ENCODE data around the gene NPAS2.

The NPAS2 gene

DNA sequence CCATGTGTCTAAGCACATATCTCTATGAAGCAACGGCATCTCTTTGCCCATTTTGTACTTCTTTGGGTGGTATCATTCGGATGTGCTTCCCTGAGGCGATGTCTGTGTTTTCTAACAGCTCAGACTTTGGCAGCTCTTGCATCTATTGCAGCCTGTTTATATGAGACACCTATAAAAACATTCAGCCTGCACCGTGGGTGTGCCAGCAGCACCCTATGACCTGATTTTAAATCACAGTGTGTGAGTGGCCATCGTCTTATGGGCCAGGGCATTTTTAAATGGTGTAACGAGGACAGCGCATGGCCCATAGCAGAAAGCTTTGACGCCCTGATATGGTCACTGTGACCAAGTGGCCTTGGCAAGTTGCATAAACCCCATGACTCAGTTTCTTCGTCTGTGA is 12.9 kb downstream of the NPAS2 start:
- Histone ChIP-seq H3K4me3 (ENCODE audit: low read length in 2 of 2) (no peak overlapping the region), H3K4me1 (ENCODE audit: control insufficient read depth in 2 of 2, insufficient read depth in 2 of 2, low read length in 2 of 2) (peaks cover 13 to 22% of the 10 kb centered on the region in 2 donors), H3K9ac (ENCODE audit: low read depth in 1 of 2, low read length in 2 of 2) (peak overlapping the region in 1 of 2 donors; percentile 15), H3K36me3 (ENCODE audit: control insufficient read depth in 2 of 2, insufficient read depth in 2 of 2, low read length in 2 of 2) (no peaks in the 10 kb centered on the region), H3K9me3 (ENCODE audit: control insufficient read depth in 2 of 2, low read length in 2 of 2) (no peaks in the 10 kb centered on the region), H3K27ac (ENCODE audit: low read depth in 2 of 2, low read length in 2 of 2) (peak overlapping the region in 1 of 2 donors; percentile 18), H3K27me3 (ENCODE audit: control insufficient read depth in 2 of 2, insufficient read depth in 2 of 2, low read length in 2 of 2) (no peaks in the 10 kb centered on the region)

DNA sequence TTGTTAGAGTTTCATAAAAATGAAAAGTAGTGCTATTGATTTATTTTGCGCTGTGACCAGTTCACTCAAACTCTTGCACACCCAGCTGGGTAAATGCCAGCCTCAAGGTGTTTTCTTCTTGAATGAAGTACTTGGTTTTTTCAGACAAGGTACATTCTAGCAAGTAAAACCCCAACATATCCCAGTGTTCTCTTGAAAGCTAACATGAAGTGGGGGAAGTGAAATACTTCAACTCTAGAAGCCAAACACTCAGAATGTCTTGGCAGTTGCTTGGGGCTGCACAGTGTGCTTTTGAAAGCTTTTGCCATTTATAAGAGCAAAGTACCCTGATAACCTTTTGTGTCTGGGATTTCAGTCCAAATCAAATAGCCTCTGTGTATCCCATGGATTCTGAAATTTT is 13.4 kb downstream of the NPAS2 start:
- peaks cover 13 to 22% of the 10 kb centered on the region in 2 donors for H3K4me1 ChIP-seq (ENCODE audit: control insufficient read depth in 2 of 2, insufficient read depth in 2 of 2, low read length in 2 of 2)
- no peak overlapping the region for H3K4me3 ChIP-seq (ENCODE audit: low read length in 2 of 2)
- H3K27me3 ChIP-seq (ENCODE audit: control insufficient read depth in 2 of 2, insufficient read depth in 2 of 2, low read length in 2 of 2): no peaks in the 10 kb centered on the region
- H3K27ac ChIP-seq (ENCODE audit: low read depth in 2 of 2, low read length in 2 of 2): no peak overlapping the region
- no peaks in the 10 kb centered on the region for H3K36me3 ChIP-seq (ENCODE audit: control insufficient read depth in 2 of 2, insufficient read depth in 2 of 2, low read length in 2 of 2)
- no peak overlapping the region for H3K9ac ChIP-seq (ENCODE audit: low read depth in 1 of 2, low read length in 2 of 2)
- H3K9me3 ChIP-seq (ENCODE audit: control insufficient read depth in 2 of 2, low read length in 2 of 2): no peaks in the 10 kb centered on the region

DNA sequence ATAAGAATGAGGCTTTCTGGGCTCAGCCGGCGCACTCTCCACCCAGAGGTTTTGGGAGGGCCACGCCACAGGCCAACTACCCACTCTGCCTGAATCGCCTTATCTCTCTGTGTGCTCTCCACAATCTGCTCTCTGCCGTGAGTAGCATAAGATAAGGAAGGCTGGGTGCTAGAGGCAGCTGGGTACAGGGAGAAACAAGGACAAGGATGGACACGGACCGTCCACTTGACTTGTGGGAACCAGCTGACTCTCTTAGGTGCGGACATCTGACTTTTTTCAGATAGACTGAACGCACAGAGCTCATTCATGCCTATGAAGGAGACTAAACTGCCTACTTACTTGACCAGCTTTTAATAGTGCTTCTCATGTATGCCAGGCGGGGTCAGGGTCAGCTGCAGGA is 14.3 kb downstream of the NPAS2 start:
- H3K27ac ChIP-seq (ENCODE audit: low read depth in 2 of 2, low read length in 2 of 2): no peak overlapping the region

DNA sequence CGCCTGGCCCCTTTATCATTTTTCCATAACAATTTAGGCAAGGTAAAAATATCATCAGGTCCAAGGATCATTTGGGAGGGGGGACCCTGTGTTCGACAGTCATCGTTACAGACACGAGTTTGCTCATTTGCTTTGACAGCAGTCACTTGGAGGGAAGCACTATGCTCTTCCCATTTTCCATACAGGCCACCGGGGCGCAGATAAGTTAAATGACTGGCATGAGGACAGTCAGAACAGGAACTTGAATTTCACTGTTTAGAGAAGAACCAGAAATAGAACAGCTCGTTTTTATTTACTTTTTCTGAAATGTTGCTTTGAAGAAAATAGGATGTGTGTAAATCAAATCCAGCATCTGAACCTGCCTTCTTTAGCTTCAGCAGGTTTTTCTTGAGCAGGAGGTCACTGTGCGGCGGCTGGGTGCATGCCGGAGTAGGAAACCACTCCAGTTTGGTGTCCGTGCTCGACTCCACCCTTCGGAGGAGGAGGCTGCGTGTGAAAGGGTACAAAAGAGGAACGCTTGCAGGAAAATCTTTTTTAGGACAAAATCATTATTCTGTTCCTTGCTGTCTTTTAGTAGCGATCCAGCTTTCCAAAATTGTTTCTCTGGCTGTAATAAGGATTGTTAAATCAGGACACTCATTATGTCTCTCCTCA is 15.2 kb downstream of the NPAS2 start:
- H3K9ac ChIP-seq (ENCODE audit: low read depth in 1 of 2, low read length in 2 of 2): no peak overlapping the region
- no peaks in the 10 kb centered on the region for H3K27me3 ChIP-seq (ENCODE audit: control insufficient read depth in 2 of 2, insufficient read depth in 2 of 2, low read length in 2 of 2)
- H3K4me3 ChIP-seq (ENCODE audit: low read length in 2 of 2): no peak overlapping the region
- no peaks in the 10 kb centered on the region for H3K36me3 ChIP-seq (ENCODE audit: control insufficient read depth in 2 of 2, insufficient read depth in 2 of 2, low read length in 2 of 2)
- no peak overlapping the region for H3K27ac ChIP-seq (ENCODE audit: low read depth in 2 of 2, low read length in 2 of 2)
- no peaks in the 10 kb centered on the region for H3K9me3 ChIP-seq (ENCODE audit: control insufficient read depth in 2 of 2, low read length in 2 of 2)
- H3K4me1 ChIP-seq (ENCODE audit: control insufficient read depth in 2 of 2, insufficient read depth in 2 of 2, low read length in 2 of 2): peaks cover 13 to 22% of the 10 kb centered on the region in 2 donors

More for the DNA sequence above, 14.3 kb downstream of the NPAS2 start:
- Histone ChIP-seq H3K27me3 (ENCODE audit: control insufficient read depth in 2 of 2, insufficient read depth in 2 of 2, low read length in 2 of 2) (no peaks in the 10 kb centered on the region), H3K4me1 (ENCODE audit: control insufficient read depth in 2 of 2, insufficient read depth in 2 of 2, low read length in 2 of 2) (peaks cover 13 to 22% of the 10 kb centered on the region in 2 donors), H3K36me3 (ENCODE audit: control insufficient read depth in 2 of 2, insufficient read depth in 2 of 2, low read length in 2 of 2) (no peaks in the 10 kb centered on the region), H3K4me3 (ENCODE audit: low read length in 2 of 2) (no peak overlapping the region), H3K9ac (ENCODE audit: low read depth in 1 of 2, low read length in 2 of 2) (no peak overlapping the region), H3K9me3 (ENCODE audit: control insufficient read depth in 2 of 2, low read length in 2 of 2) (no peaks in the 10 kb centered on the region)

DNA sequence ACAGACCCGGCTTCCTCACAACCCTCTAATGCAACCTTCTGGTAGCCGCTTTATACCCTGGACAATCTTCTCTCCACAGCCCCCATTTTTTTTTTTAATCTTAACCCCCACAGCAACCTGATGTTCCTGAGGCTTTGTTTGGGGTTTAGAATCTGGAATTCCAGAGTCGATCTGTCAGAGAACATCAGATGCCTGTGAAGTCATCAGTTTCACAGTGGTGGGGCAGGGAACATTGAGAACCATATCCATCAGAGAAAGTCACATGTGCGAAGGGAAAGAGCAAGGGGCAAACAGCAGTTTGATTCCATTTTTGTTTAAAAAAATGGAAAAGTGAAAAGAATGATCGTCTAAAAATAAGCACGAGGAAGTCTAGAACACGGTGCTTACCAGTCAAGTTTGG is 20.6 kb downstream of the NPAS2 start:
- no peaks in the 10 kb centered on the region for H3K36me3 ChIP-seq (ENCODE audit: control insufficient read depth in 2 of 2, insufficient read depth in 2 of 2, low read length in 2 of 2)
- peaks cover 5 to 7% of the 10 kb centered on the region in 2 donors for H3K4me1 ChIP-seq (ENCODE audit: control insufficient read depth in 2 of 2, insufficient read depth in 2 of 2, low read length in 2 of 2)
- H3K4me3 ChIP-seq (ENCODE audit: low read length in 2 of 2): no peak overlapping the region
- H3K9me3 ChIP-seq (ENCODE audit: control insufficient read depth in 2 of 2, low read length in 2 of 2): no peaks in the 10 kb centered on the region
- no peak overlapping the region for H3K9ac ChIP-seq (ENCODE audit: low read depth in 1 of 2, low read length in 2 of 2)
- no peaks in the 10 kb centered on the region for H3K27me3 ChIP-seq (ENCODE audit: control insufficient read depth in 2 of 2, insufficient read depth in 2 of 2, low read length in 2 of 2)
- H3K27ac ChIP-seq (ENCODE audit: low read depth in 2 of 2, low read length in 2 of 2): no peak overlapping the region

DNA sequence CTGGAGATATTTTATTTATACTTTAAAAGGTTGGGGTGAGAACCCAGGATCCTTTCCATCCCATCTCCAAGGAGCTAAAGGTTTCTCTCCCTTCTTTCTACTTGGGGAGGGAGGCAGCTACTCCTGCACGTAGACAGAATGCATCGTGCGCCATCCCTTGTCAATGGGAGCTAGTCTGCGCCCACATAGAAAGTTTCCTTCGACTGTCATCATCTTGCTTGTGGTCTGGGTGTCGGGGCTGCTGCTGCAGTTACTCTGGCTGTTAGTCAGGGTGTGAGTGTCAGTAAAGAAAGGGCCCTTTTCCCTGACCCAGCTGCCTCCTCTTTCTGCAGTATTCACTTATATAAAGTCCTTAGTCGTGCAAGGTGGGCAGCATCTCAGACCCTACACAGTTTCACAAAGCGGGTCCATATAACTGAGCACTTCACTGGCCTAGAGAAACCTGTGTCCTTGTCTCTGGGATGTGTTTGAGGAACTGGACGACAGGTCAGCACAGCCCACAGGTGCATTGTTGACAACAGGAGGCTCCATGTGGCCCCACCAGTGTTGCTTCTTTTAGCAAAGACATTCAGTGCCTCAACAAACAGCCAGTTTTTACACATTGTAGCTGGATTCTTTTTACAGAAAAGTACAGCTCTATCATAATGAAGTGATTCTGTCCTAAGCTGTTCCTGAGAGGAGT is 22.4 kb downstream of the NPAS2 start:
- Histone ChIP-seq H3K9ac (ENCODE audit: low read depth in 1 of 2, low read length in 2 of 2) (no peak overlapping the region), H3K27ac (ENCODE audit: low read depth in 2 of 2, low read length in 2 of 2) (no peak overlapping the region), H3K4me1 (ENCODE audit: control insufficient read depth in 2 of 2, insufficient read depth in 2 of 2, low read length in 2 of 2) (peaks cover 5 to 7% of the 10 kb centered on the region in 2 donors), H3K4me3 (ENCODE audit: low read length in 2 of 2) (no peak overlapping the region), H3K36me3 (ENCODE audit: control insufficient read depth in 2 of 2, insufficient read depth in 2 of 2, low read length in 2 of 2) (no peaks in the 10 kb centered on the region), H3K9me3 (ENCODE audit: control insufficient read depth in 2 of 2, low read length in 2 of 2) (no peaks in the 10 kb centered on the region), H3K27me3 (ENCODE audit: control insufficient read depth in 2 of 2, insufficient read depth in 2 of 2, low read length in 2 of 2) (no peaks in the 10 kb centered on the region)

DNA sequence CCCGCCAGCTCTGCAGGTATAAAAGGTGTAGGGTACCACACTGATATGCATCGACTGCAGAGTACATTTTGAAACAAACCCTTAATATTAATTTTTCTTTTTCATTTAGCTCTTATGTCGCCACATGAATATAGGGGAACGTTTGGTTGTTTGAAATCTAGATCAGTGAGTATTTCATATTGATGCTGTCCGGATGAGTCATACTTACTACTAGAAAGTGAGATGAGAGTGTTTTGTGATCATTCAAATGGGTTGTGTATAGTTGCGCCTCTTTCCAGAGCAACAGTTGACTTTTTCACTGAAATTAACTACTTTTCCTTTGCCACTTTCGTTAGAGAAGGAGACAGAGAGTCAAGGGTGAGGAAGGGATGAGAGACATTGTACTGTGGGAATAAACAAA is 24.6 kb downstream of the NPAS2 start:
- peaks cover 3 to 7% of the 10 kb centered on the region in 2 donors for H3K4me1 ChIP-seq (ENCODE audit: control insufficient read depth in 2 of 2, insufficient read depth in 2 of 2, low read length in 2 of 2)
- no peaks in the 10 kb centered on the region for H3K36me3 ChIP-seq (ENCODE audit: control insufficient read depth in 2 of 2, insufficient read depth in 2 of 2, low read length in 2 of 2)
- H3K9me3 ChIP-seq (ENCODE audit: control insufficient read depth in 2 of 2, low read length in 2 of 2): no peaks in the 10 kb centered on the region
- no peaks in the 10 kb centered on the region for H3K27me3 ChIP-seq (ENCODE audit: control insufficient read depth in 2 of 2, insufficient read depth in 2 of 2, low read length in 2 of 2)
- no peak overlapping the region for H3K4me3 ChIP-seq (ENCODE audit: low read length in 2 of 2)
- H3K27ac ChIP-seq (ENCODE audit: low read depth in 2 of 2, low read length in 2 of 2): no peak overlapping the region
- no peak overlapping the region for H3K9ac ChIP-seq (ENCODE audit: low read depth in 1 of 2, low read length in 2 of 2)

DNA sequence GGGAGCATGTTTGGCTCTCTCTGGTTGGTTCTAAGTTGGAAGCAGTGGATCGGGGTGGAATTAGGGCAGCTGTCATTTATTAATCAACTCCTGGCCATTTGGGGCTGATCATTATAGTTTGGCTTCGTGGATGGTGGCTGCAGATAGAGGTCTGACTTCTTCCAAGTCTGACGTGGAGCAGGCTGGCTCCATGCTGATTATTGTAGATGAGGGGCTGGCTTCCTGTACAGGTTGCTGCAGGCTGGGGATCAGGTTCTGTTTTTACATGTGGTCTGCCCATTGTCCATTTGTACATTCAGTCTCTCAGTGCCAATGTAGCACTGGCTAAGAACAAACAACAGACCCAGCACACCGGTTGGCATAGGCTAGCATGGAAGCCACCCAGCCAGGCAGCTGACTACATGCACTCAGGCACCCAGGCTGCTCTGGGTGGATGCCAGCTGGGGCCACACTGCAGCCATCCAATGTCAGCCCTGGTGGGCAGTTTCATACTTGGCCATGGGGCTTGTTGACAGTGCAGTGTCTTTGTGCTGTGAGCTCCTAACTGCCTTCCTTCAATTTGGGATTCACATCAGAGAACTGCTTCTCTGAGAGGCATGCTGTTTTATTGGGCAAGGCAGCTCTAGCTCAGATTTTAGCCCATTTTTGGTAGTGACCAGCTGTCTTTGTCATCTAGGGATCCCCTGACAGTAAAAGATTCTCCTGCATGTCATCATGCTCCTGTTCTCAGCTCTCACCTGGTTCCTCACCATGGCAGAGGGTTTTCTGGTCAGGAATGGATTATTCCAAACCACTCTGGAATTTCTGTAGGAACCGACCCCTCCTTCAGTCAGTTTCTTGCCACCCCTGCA is 25.4 kb downstream of the NPAS2 start:
- Histone ChIP-seq H3K27ac (ENCODE audit: low read depth in 2 of 2, low read length in 2 of 2) (no peak overlapping the region), H3K4me1 (ENCODE audit: control insufficient read depth in 2 of 2, insufficient read depth in 2 of 2, low read length in 2 of 2) (peaks cover 3 to 7% of the 10 kb centered on the region in 2 donors), H3K4me3 (ENCODE audit: low read length in 2 of 2) (no peak overlapping the region), H3K36me3 (ENCODE audit: control insufficient read depth in 2 of 2, insufficient read depth in 2 of 2, low read length in 2 of 2) (no peaks in the 10 kb centered on the region), H3K9me3 (ENCODE audit: control insufficient read depth in 2 of 2, low read length in 2 of 2) (no peaks in the 10 kb centered on the region), H3K27me3 (ENCODE audit: control insufficient read depth in 2 of 2, insufficient read depth in 2 of 2, low read length in 2 of 2) (no peaks in the 10 kb centered on the region), H3K9ac (ENCODE audit: low read depth in 1 of 2, low read length in 2 of 2) (no peak overlapping the region)

DNA sequence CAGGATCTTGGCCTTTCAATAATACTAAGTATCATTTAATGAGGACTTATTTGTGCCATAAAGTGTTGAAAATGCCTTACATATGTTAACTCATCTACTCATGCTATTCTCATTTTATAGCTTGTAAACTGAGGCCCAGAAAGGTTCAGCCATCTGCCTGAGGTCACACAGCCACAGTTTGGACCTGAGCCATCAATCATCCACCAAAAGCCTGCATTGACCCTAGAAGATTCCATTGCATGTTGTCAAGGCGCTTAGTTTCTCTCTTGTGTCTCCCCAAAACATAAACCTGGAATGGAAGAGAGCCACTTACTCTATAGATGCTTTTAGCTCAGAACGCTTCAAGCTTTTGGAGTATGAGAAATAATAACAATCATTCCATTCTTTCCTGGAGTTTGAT is 26.8 kb downstream of the NPAS2 start:
- no peaks in the 10 kb centered on the region for H3K9me3 ChIP-seq (ENCODE audit: control insufficient read depth in 2 of 2, low read length in 2 of 2)
- no peaks in the 10 kb centered on the region for H3K36me3 ChIP-seq (ENCODE audit: control insufficient read depth in 2 of 2, insufficient read depth in 2 of 2, low read length in 2 of 2)
- H3K27ac ChIP-seq (ENCODE audit: low read depth in 2 of 2, low read length in 2 of 2): no peak overlapping the region
- no peaks in the 10 kb centered on the region for H3K27me3 ChIP-seq (ENCODE audit: control insufficient read depth in 2 of 2, insufficient read depth in 2 of 2, low read length in 2 of 2)
- H3K4me3 ChIP-seq (ENCODE audit: low read length in 2 of 2): no peak overlapping the region
- no peak overlapping the region for H3K9ac ChIP-seq (ENCODE audit: low read depth in 1 of 2, low read length in 2 of 2)
- peaks cover 3 to 7% of the 10 kb centered on the region in 2 donors for H3K4me1 ChIP-seq (ENCODE audit: control insufficient read depth in 2 of 2, insufficient read depth in 2 of 2, low read length in 2 of 2)

DNA sequence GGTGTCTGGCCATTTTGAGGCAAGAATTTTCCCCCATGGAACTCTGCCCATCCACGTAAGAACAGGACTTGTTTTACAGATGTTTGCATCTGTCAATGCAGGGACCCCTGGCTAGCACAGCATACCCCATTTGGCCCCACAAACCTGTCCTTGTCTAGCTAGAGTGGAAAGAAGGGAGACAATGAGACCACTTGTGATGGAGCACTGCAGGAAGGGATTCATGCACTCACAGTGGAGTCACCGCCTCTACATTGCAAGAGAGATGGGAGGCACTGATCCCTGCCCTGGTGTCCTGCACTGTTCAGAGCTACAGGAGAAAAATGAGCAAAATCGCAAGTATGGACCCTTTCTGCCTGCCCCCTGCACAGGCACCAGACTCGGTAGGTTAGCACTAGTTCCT is 32.5 kb downstream of the NPAS2 start:
- Histone ChIP-seq H3K9me3 (ENCODE audit: control insufficient read depth in 2 of 2, low read length in 2 of 2) (no peaks in the 10 kb centered on the region), H3K4me3 (ENCODE audit: low read length in 2 of 2) (no peak overlapping the region), H3K9ac (ENCODE audit: low read depth in 1 of 2, low read length in 2 of 2) (no peak overlapping the region), H3K4me1 (ENCODE audit: control insufficient read depth in 2 of 2, insufficient read depth in 2 of 2, low read length in 2 of 2) (no peaks in the 10 kb centered on the region), H3K27me3 (ENCODE audit: control insufficient read depth in 2 of 2, insufficient read depth in 2 of 2, low read length in 2 of 2) (no peaks in the 10 kb centered on the region), H3K36me3 (ENCODE audit: control insufficient read depth in 2 of 2, insufficient read depth in 2 of 2, low read length in 2 of 2) (no peaks in the 10 kb centered on the region), H3K27ac (ENCODE audit: low read depth in 2 of 2, low read length in 2 of 2) (no peak overlapping the region)
